Measurements from ENCODE around the gene TEAD1.

TEAD1 gene

GRCh38 chr11:12682737-12683500 lies 8.7 kb downstream of the TEAD1 start:
- no peak overlapping the region for H3K4me3 ChIP-seq

GRCh38 chr11:12683874-12684273 lies 9.7 kb downstream of the TEAD1 start:
- H3K27ac ChIP-seq: no peak overlapping the region
- no peak overlapping the region for H3K4me3 ChIP-seq

More at GRCh38 chr11:12682737-12683500, 8.7 kb downstream of the TEAD1 start:
- H3K27ac ChIP-seq: no peak overlapping the region

GRCh38 chr11:12684315-12684714 lies 10.1 kb downstream of the TEAD1 start:
- peak overlapping the region in 4 of 21 experiments; percentile 7 to 26 (median 17) for H3K27ac ChIP-seq
- no peak overlapping the region for H3K4me3 ChIP-seq

- H3K27ac ChIP-seq: peak overlapping the region in 6 of 21 experiments; percentile 3 to 40 (median 17)
Observed at GRCh38 chr11:12684816-12685215, 10.6 kb downstream of the TEAD1 start.

GRCh38 chr11:12685229-12685628 lies 11.0 kb downstream of the TEAD1 start:
- Histone ChIP-seq H3K27ac (peak overlapping the region in 5 of 21 experiments; percentile 3 to 40 (median 19)), H3K4me3 (no peak overlapping the region)

More at GRCh38 chr11:12684816-12685215, 10.6 kb downstream of the TEAD1 start:
- H3K4me3 ChIP-seq: no peak overlapping the region

GRCh38 chr11:12686246-12687060 lies 12.2 kb downstream of the TEAD1 start:
- no peak overlapping the region for H3K4me3 ChIP-seq
- H3K27ac ChIP-seq: peak overlapping the region in 6 of 21 experiments; percentile 13 to 59 (median 35)

GRCh38 chr11:12687216-12687623 lies 13.0 kb downstream of the TEAD1 start:
- Histone ChIP-seq H3K27ac (peak overlapping the region in 6 of 21 experiments; percentile 25 to 56 (median 46)), H3K4me3 (no peak overlapping the region)

- Histone ChIP-seq H3K4me3 (no peak overlapping the region), H3K27ac (peak overlapping the region in 8 of 21 experiments; percentile 12 to 56 (median 30))
Observed at GRCh38 chr11:12687740-12688139, 13.5 kb downstream of the TEAD1 start.

- Histone ChIP-seq H3K27ac (no peak overlapping the region), H3K4me3 (no peak overlapping the region)
Observed at GRCh38 chr11:12689029-12689755, 15.0 kb downstream of the TEAD1 start.

- Histone ChIP-seq H3K4me3 (no peak overlapping the region), H3K27ac (no peak overlapping the region)
Observed at GRCh38 chr11:12690663-12691062, 16.4 kb downstream of the TEAD1 start.

GRCh38 chr11:12691473-12691872 lies 17.3 kb downstream of the TEAD1 start:
- Histone ChIP-seq H3K27ac (peak overlapping the region in 3 of 21 experiments; percentile 2 to 87 (median 64)), H3K4me3 (no peak overlapping the region)

GRCh38 chr11:12692229-12693075 lies 18.2 kb downstream of the TEAD1 start:
- H3K4me3 ChIP-seq: no peak overlapping the region

GRCh38 chr11:12693094-12693478 lies 18.9 kb downstream of the TEAD1 start:
- Histone ChIP-seq H3K27ac (peak overlapping the region in 19 of 21 experiments; percentile 1 to 93 (median 74)), H3K4me3 (no peak overlapping the region)

More at GRCh38 chr11:12692229-12693075, 18.2 kb downstream of the TEAD1 start:
- H3K27ac ChIP-seq: peak overlapping the region in 18 of 21 experiments; percentile 1 to 93 (median 69)

- peak overlapping the region in 2 of 7 experiments; percentile 1 to 5 for H3K4me3 ChIP-seq
Observed at GRCh38 chr11:12693479-12694182, 19.4 kb downstream of the TEAD1 start.

GRCh38 chr11:12694183-12694531 lies 19.9 kb downstream of the TEAD1 start:
- peak overlapping the region in 20 of 21 experiments; percentile 63 to 93 (median 83) for H3K27ac ChIP-seq
- H3K4me3 ChIP-seq: peak overlapping the region in 2 of 7 experiments; percentile 1 to 5

More at GRCh38 chr11:12693479-12694182, 19.4 kb downstream of the TEAD1 start:
- peak overlapping the region in 20 of 21 experiments; percentile 63 to 93 (median 83) for H3K27ac ChIP-seq

GRCh38 chr11:12695221-12695794 lies 21.1 kb downstream of the TEAD1 start:
- H3K4me3 ChIP-seq: no peak overlapping the region
- peak overlapping the region in 12 of 21 experiments; percentile 22 to 93 (median 84) for H3K27ac ChIP-seq

- H3K27ac ChIP-seq: peak overlapping the region in 8 of 21 experiments; percentile 11 to 93 (median 83)
- no peak overlapping the region for H3K4me3 ChIP-seq
Observed at GRCh38 chr11:12695873-12696272, 21.7 kb downstream of the TEAD1 start.
